Measurements from ENCODE around the gene DHRSX.

- TF ChIP-seq CTCF (IDR thresholded peaks at IDR 0.05; ENCODE audit: poor library complexity): no peak
- TF ChIP-seq EZH2phosphoT487 (IDR thresholded peaks at IDR 0.05; ENCODE audit: low read depth, severe bottlenecking, unreplicated experiment): no peak
These were observed 88.6 kb downstream of the DHRSX start for GRCh38 chrX:2412131-2412530.
